ENCODE measurements around the gene EIF6.

GRCh38 chr20:35267092-35267491 lies 17.5 kb downstream of the EIF6 start:
- no peak for TF ChIP-seq CTCF (IDR thresholded peaks at IDR 0.05)
- TF ChIP-seq POLR2A (IDR thresholded peaks at IDR 0.05), result no peak

Measured in adrenal gland (tissue), 5 donors.